Peyer's patch (tissue), 4 donors: ENCODE results near the gene THRA. TPM values are rescaled to one million over a fixed set of nuclear protein-coding genes. Genes with fewer than 3 reads are reported as not detected.

Source experiments
- DNase-seq, 3 donors: peaks; one replicate each; pipeline ENCODE4 v3.0.0-alpha.2; 2017 to 2019
- H3K27ac ChIP-seq, 4 donors: fragments of 200-600 bp; sonication (generic); one replicate each; pipeline ENCODE4 v1.5.1; 2016 to 2019
- H3K27me3 ChIP-seq, 2 donors: fragments of 200-600 bp; sonication (generic); one replicate each; pipeline ENCODE4 v1.5.1; 2019
- H3K36me3 ChIP-seq, 3 donors: fragments of 200-600 bp; sonication (generic); one replicate each; pipeline ENCODE4 v1.5.1; 2016 to 2019
- H3K4me1 ChIP-seq, 4 donors: fragments of 200-600 bp; sonication (generic); one replicate each; pipeline ENCODE4 v1.5.1; 2016 to 2019
- H3K4me3 ChIP-seq, 4 donors: fragments of 200-600 bp; sonication (generic); 1 replicate in 3 of 4; 2 replicates in 1 of 4; pipeline ENCODE4 v1.5.1; 2016 to 2019; ENCODE audit warnings: mild to moderate bottlenecking in 1 of 4
- H3K9me3 ChIP-seq, 4 donors: fragments of 200-600 bp; sonication (generic); one replicate each; pipeline ENCODE4 v1.5.1; 2016 to 2019; ENCODE audit warnings: mild to moderate bottlenecking in 1 of 4
- CTCF ChIP-seq, 6 experiments: fragments of 450-650 bp in 4 of 6; fragments of 200-600 bp in 2 of 6; sonication (generic) in 1 of 6; IDR thresholded peaks; one replicate each; pipeline ENCODE4 v1.5.1; 2017 to 2019; ENCODE audit warnings: antibody characterized with exemption in 6 of 6, mild to moderate bottlenecking in 3 of 6, moderate library complexity in 1 of 6
- POLR2A ChIP-seq, 2 donors: fragments of 450-650 bp; IDR thresholded peaks; one replicate each; pipeline ENCODE4 v1.5.1; 2017; ENCODE audit warnings: antibody characterized with exemption in 2 of 2, mild to moderate bottlenecking in 2 of 2, moderate library complexity in 2 of 2
- total RNA-seq, 4 donors: library from RNA; depleted of rRNA; stranded (reverse); fragments of >200 nt; gene quantifications; one replicate each; pipeline ENCODE4 v1.1.0, GENCODE V29; 2016

Gene THRA
- total RNA-seq, 4 donors from 2014 or later: 43.4 to 80.5 (median 68.5) TPM

- H3K27ac ChIP-seq: no peak overlapping the region
- DNase-seq: peak in 2 of 3 donors; percentile 69 to 77
- H3K27me3 ChIP-seq: no peaks in the 10 kb centered on the region
- peak; percentile 61 to 82 (median 78) for TF ChIP-seq CTCF (IDR thresholded peaks at IDR 0.05)
- TF ChIP-seq POLR2A (IDR thresholded peaks at IDR 0.05): no peak
- peaks cover 0 to 4% (median 0%) of the 10 kb centered on the region in 4 donors for H3K4me1 ChIP-seq
- peaks cover 0 to 73% (median 0%) of the 10 kb centered on the region in 3 donors for H3K36me3 ChIP-seq
- H3K4me3 ChIP-seq: no peak overlapping the region
- H3K9me3 ChIP-seq: no peaks in the 10 kb centered on the region
Measured at GRCh38 chr17:40086150-40087044, 23.6 kb downstream of the THRA start.

DNA sequence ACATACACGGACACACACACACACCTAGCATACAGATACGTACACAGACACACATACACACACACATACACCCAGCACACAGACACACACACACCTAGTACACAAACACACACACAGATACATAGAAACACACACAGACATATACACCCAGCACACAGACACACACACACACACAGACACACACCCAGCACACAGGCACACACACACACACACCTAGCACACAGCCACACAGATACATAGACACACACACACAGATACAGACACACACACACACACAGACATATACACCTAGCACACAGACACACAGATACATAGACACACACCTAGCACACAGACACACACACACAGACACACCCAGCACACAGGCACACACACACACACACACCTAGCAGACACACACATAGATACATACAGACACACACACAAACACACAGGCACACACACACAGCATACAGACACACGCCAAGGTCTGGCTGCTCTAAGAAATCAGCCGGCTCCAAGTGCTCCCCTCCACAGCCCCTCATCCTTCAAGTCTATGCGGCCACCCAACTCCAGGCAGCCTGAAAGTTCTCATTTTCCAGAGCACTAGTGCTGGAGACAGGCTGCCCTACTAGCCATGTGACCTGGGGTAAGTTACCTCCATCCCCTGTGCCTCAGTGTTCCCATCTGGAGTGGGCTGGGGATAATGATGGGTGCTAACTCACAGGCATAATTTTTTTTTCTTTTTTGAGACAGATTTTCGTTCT is 24.5 kb downstream of the THRA start:
- TF ChIP-seq CTCF (IDR thresholded peaks at IDR 0.05) (no peak), POLR2A (IDR thresholded peaks at IDR 0.05) (no peak)
- Histone ChIP-seq H3K4me1 (peaks cover 0 to 11% (median 0%) of the 10 kb centered on the region in 4 donors), H3K36me3 (peaks cover 0 to 73% (median 0%) of the 10 kb centered on the region in 3 donors), H3K9me3 (no peaks in the 10 kb centered on the region), H3K27me3 (no peaks in the 10 kb centered on the region), H3K4me3 (no peak overlapping the region), H3K27ac (no peak overlapping the region)
- no peak for DNase-seq

GRCh38 chr17:40087903-40088718 is 25.3 kb downstream of the THRA start:
- Histone ChIP-seq H3K4me1 (peaks cover 0 to 18% (median 0%) of the 10 kb centered on the region in 4 donors), H3K27ac (no peak overlapping the region), H3K36me3 (peaks cover 0 to 79% (median 0%) of the 10 kb centered on the region in 3 donors), H3K4me3 (no peak overlapping the region), H3K9me3 (no peaks in the 10 kb centered on the region), H3K27me3 (no peaks in the 10 kb centered on the region)
- TF ChIP-seq CTCF (IDR thresholded peaks at IDR 0.05): no peak
- TF ChIP-seq POLR2A (IDR thresholded peaks at IDR 0.05): no peak
- no peak for DNase-seq

- peaks cover 0 to 79% (median 0%) of the 10 kb centered on the region in 3 donors for H3K36me3 ChIP-seq
- no peak for DNase-seq
- no peaks in the 10 kb centered on the region for H3K27me3 ChIP-seq
- no peaks in the 10 kb centered on the region for H3K9me3 ChIP-seq
- TF ChIP-seq CTCF (IDR thresholded peaks at IDR 0.05): no peak
- no peak for TF ChIP-seq POLR2A (IDR thresholded peaks at IDR 0.05)
- H3K4me3 ChIP-seq: no peak overlapping the region
- peaks cover 0 to 28% (median 0%) of the 10 kb centered on the region in 4 donors for H3K4me1 ChIP-seq
- peak overlapping the region in 1 of 4 donors; percentile 53 for H3K27ac ChIP-seq
Measured at GRCh38 chr17:40089077-40089895, 26.5 kb downstream of the THRA start.
